GM23248 (cell line): ENCODE measurements around the gene TNFSF8. TPM values are rescaled to one million over a fixed set of nuclear protein-coding genes. Genes with fewer than 3 reads are reported as not detected.

Source experiments
- DNase-seq: peaks from one replicate; pipeline ENCODE4 v3.0.0-alpha.2; 2015
- H2AFZ ChIP-seq: fragments of 200-600 bp; sonication (generic); 2 replicates; pipeline ENCODE4 v1.6.1; 2016; ENCODE audit warnings: antibody characterized with exemption
- H3F3A ChIP-seq: fragments of 200-600 bp; sonication (generic); 2 replicates; pipeline ENCODE4 v1.6.1; 2016; ENCODE audit warnings: mild to moderate bottlenecking, antibody characterized with exemption, mixed run types; ENCODE audit not compliant: insufficient read depth
- H3K27ac ChIP-seq: fragments of 200-600 bp; sonication (generic); 2 replicates; pipeline ENCODE4 v1.5.1; 2016; ENCODE audit warnings: mild to moderate bottlenecking
- H3K27me3 ChIP-seq: fragments of 200-600 bp; sonication (generic); replicated peaks from 2 replicates; pipeline ENCODE4 v1.6.1; 2016; ENCODE audit warnings: mild to moderate bottlenecking; ENCODE audit not compliant: insufficient read depth
- H3K36me3 ChIP-seq: fragments of 200-600 bp; sonication (generic); 2 replicates; pipeline ENCODE4 v1.6.1; 2016; ENCODE audit warnings: low read depth, mild to moderate bottlenecking
- H3K4me1 ChIP-seq: fragments of 200-600 bp; sonication (generic); 2 replicates; pipeline ENCODE4 v1.6.1; 2016; ENCODE audit warnings: mild to moderate bottlenecking; ENCODE audit not compliant: insufficient read depth
- H3K4me2 ChIP-seq: fragments of 200-600 bp; sonication (generic); one replicate; pipeline ENCODE4 v1.6.1; 2016; ENCODE audit warnings: mild to moderate bottlenecking; ENCODE audit not compliant: unreplicated experiment
- H3K4me3 ChIP-seq: fragments of 200-600 bp; sonication (generic); 2 replicates; pipeline ENCODE4 v1.5.1; 2016; ENCODE audit warnings: mild to moderate bottlenecking
- H3K79me2 ChIP-seq: fragments of 200-600 bp; sonication (generic); 2 replicates; pipeline ENCODE4 v1.6.1; 2016; ENCODE audit warnings: mild to moderate bottlenecking; ENCODE audit not compliant: insufficient read depth
- H3K9ac ChIP-seq: fragments of 200-600 bp; sonication (generic); 2 replicates; pipeline ENCODE4 v1.6.1; 2016; ENCODE audit warnings: mild to moderate bottlenecking
- H3K9me2 ChIP-seq: fragments of 200-600 bp; sonication (generic); 2 replicates; pipeline ENCODE4 v1.6.1; 2016; ENCODE audit warnings: mixed run types, mild to moderate bottlenecking, moderate library complexity; ENCODE audit not compliant: insufficient read depth
- H3K9me3 ChIP-seq: fragments of 200-600 bp; sonication (generic); one replicate; pipeline ENCODE4 v1.6.1; 2017; ENCODE audit warnings: low read depth
- H4K20me1 ChIP-seq: fragments of 200-600 bp; sonication (generic); 2 replicates; pipeline ENCODE4 v1.6.0; 2016; ENCODE audit not compliant: insufficient read depth
- EZH2 ChIP-seq: fragments of 200-600 bp; sonication (generic); IDR thresholded peaks from 2 replicates; pipeline ENCODE4 v1.6.1; 2018; ENCODE audit warnings: antibody characterized with exemption, mild to moderate bottlenecking; ENCODE audit not compliant: insufficient read depth, poor library complexity, severe bottlenecking
- EZH2phosphoT487 ChIP-seq: fragments of 200-600 bp; sonication (generic); IDR thresholded peaks from 2 replicates; pipeline ENCODE4 v1.6.1; 2018; ENCODE audit warnings: antibody characterized with exemption, moderate library complexity, mild to moderate bottlenecking, low read depth; ENCODE audit not compliant: insufficient read depth
- whole genome bisulfite sequencing, 2 experiments: methylation state at CpG; one replicate each; pipeline ENCODE4 v1.1.6; 2015 to 2017; ENCODE audit warnings: low lambda C conversion rate in 2 of 2, low coverage in 1 of 2; ENCODE audit errors: missing lambda C conversion rate in 2 of 2; 5-methylcytosine and 5-hydroxymethylcytosine counted together
- in situ Hi-C: fragments of 300-500 bp; cut with MboI; formaldehyde crosslinking; loops from 2 replicates; pipeline ENCODE4 v1.15.0; 2020
- polyA plus RNA-seq: library from polyadenylated mRNA; unstranded; fragments of >200 nt; fragmentation: Nextera tagmentation; extraction: Ambion mirVana; gene quantifications from 2 replicates; pipeline ENCODE4 v1.2.1, GENCODE V29; 2016
- total RNA-seq: library from RNA; depleted of rRNA; stranded (reverse); fragments of >200 nt; shearing (Covaris generic); gene quantifications from 2 replicates; pipeline ENCODE4 v1.2.3, GENCODE V29; 2014

Gene TNFSF8
- total and polyA plus RNA-seq, 2 experiments from 2014 or later: not detected

GRCh38 chr9:114861273-114861672 lies 69.1 kb downstream of the TNFSF8 start:
- no peaks in the 10 kb centered on the region for H3K36me3 ChIP-seq
- no peaks in the 10 kb centered on the region for H3K9me3 ChIP-seq
- no peak overlapping the region for H2AFZ ChIP-seq
- no peaks in the 10 kb centered on the region for H3K79me2 ChIP-seq
- H3K4me1 ChIP-seq: peaks cover 14% of the 10 kb centered on the region
- 94 to 97% methylated on average over 5 of the region's 5 CpGs for WGBS, 2 experiments
- H3K9me2 ChIP-seq: no peaks in the 10 kb centered on the region
- H3K4me3 ChIP-seq: no peak overlapping the region
- no peak for TF ChIP-seq EZH2phosphoT487
- TF ChIP-seq EZH2: no peak
- H4K20me1 ChIP-seq: no peaks in the 10 kb centered on the region
- peaks cover 17% of the 10 kb centered on the region for H3F3A ChIP-seq
- no peak for DNase-seq
- no peaks in the 10 kb centered on the region for H3K27me3 ChIP-seq
- no peak overlapping the region for H3K27ac ChIP-seq
- in situ Hi-C loops: no loop called here
- no peak overlapping the region for H3K4me2 ChIP-seq
- H3K9ac ChIP-seq: no peak overlapping the region

GRCh38 chr9:114860187-114860586 lies 70.2 kb downstream of the TNFSF8 start:
- H3K4me2 ChIP-seq: no peak overlapping the region
- no peaks in the 10 kb centered on the region for H3K79me2 ChIP-seq
- no peak overlapping the region for H3K9ac ChIP-seq
- TF ChIP-seq EZH2 (no peak), EZH2phosphoT487 (no peak)
- H3K9me2 ChIP-seq: no peaks in the 10 kb centered on the region
- no peaks in the 10 kb centered on the region for H3K27me3 ChIP-seq
- H3K27ac ChIP-seq: no peak overlapping the region
- peaks cover 24% of the 10 kb centered on the region for H3K4me1 ChIP-seq
- 91 to 96% methylated on average over 2 of the region's 2 CpGs for WGBS, 2 experiments
- H3K4me3 ChIP-seq: no peak overlapping the region
- DNase-seq: no peak
- H3F3A ChIP-seq: peaks cover 23% of the 10 kb centered on the region
- H3K36me3 ChIP-seq: no peaks in the 10 kb centered on the region
- in situ Hi-C loops: no loop called here
- H2AFZ ChIP-seq: no peak overlapping the region
- no peaks in the 10 kb centered on the region for H3K9me3 ChIP-seq
- no peaks in the 10 kb centered on the region for H4K20me1 ChIP-seq

GRCh38 chr9:114856942-114857315 lies 73.5 kb downstream of the TNFSF8 start:
- Histone ChIP-seq H3K36me3 (no peaks in the 10 kb centered on the region), H3K27ac (peak overlapping the region; percentile 91), H3K4me1 (peaks cover 38% of the 10 kb centered on the region), H3K4me3 (peak overlapping the region; percentile 24; the same call in 1 of the 2 replicates), H3K9ac (peak overlapping the region; percentile 60), H3K9me2 (no peaks in the 10 kb centered on the region), H3K27me3 (no peaks in the 10 kb centered on the region), H3K4me2 (peak overlapping the region; percentile 86), H4K20me1 (no peaks in the 10 kb centered on the region), H3K9me3 (no peaks in the 10 kb centered on the region), H3F3A (peaks cover 28% of the 10 kb centered on the region), H2AFZ (no peak overlapping the region), H3K79me2 (no peaks in the 10 kb centered on the region)
- in situ Hi-C loops: no loop called here
- peak; percentile 65 for DNase-seq
- 70 to 71% methylated on average over 2 of the region's 2 CpGs for WGBS, 2 experiments
- TF ChIP-seq EZH2 (no peak), EZH2phosphoT487 (no peak)

- no peaks in the 10 kb centered on the region for H4K20me1 ChIP-seq
- TF ChIP-seq EZH2phosphoT487 (no peak), EZH2 (no peak)
- peaks cover 32% of the 10 kb centered on the region for H3F3A ChIP-seq
- peaks cover 43% of the 10 kb centered on the region for H3K4me1 ChIP-seq
- DNase-seq: peak; percentile 90
- peak overlapping the region; percentile 60 for H3K9ac ChIP-seq
- in situ Hi-C loops: no loop called here
- no peaks in the 10 kb centered on the region for H3K27me3 ChIP-seq
- peak overlapping the region; percentile 86 for H3K4me2 ChIP-seq
- H3K36me3 ChIP-seq: no peaks in the 10 kb centered on the region
- 16 to 18% methylated on average over 4 of the region's 4 CpGs for WGBS, 2 experiments
- H3K79me2 ChIP-seq: no peaks in the 10 kb centered on the region
- H3K9me3 ChIP-seq: no peaks in the 10 kb centered on the region
- peak overlapping the region; percentile 30 for H2AFZ ChIP-seq
- H3K9me2 ChIP-seq: no peaks in the 10 kb centered on the region
- H3K27ac ChIP-seq: peak overlapping the region; percentile 91
- peak overlapping the region; percentile 24 for H3K4me3 ChIP-seq
These were observed 74.0 kb downstream of the TNFSF8 start for GRCh38 chr9:114856215-114856941.

GRCh38 chr9:114855488-114855887 lies 74.9 kb downstream of the TNFSF8 start:
- H3K79me2 ChIP-seq: no peaks in the 10 kb centered on the region
- DNase-seq: peak; percentile 72
- H3K9ac ChIP-seq: no peak overlapping the region
- H3K4me2 ChIP-seq: peak overlapping the region; percentile 86
- in situ Hi-C loops: no loop called here
- no peaks in the 10 kb centered on the region for H3K9me3 ChIP-seq
- TF ChIP-seq EZH2phosphoT487 (no peak), EZH2 (no peak)
- peaks cover 52% of the 10 kb centered on the region for H3K4me1 ChIP-seq
- no peaks in the 10 kb centered on the region for H3K9me2 ChIP-seq
- 8 to 13% methylated on average over 2 of the region's 2 CpGs for WGBS, 2 experiments
- peak overlapping the region; percentile 91 for H3K27ac ChIP-seq
- no peak overlapping the region for H3K4me3 ChIP-seq
- H3K27me3 ChIP-seq: no peaks in the 10 kb centered on the region
- no peaks in the 10 kb centered on the region for H3K36me3 ChIP-seq
- H3F3A ChIP-seq: peaks cover 41% of the 10 kb centered on the region
- H2AFZ ChIP-seq: no peak overlapping the region
- no peaks in the 10 kb centered on the region for H4K20me1 ChIP-seq
